Suprapubic skin (tissue), 4 donors: Measurements from ENCODE around the gene KCNK17.

Source experiments
- CTCF ChIP-seq, 2 donors: fragments of 200-600 bp in 1 of 2; fragments of 450-650 bp in 1 of 2; sonication (generic) in 1 of 2; IDR thresholded peaks; one replicate each; pipeline ENCODE4 v1.5.1; 2016 to 2019; ENCODE audit warnings: antibody characterized with exemption in 2 of 2, mild to moderate bottlenecking in 1 of 2, moderate library complexity in 1 of 2
- EP300 ChIP-seq: sonication (generic); formaldehyde crosslinking; IDR thresholded peaks from one replicate; pipeline ENCODE4 v1.6.1; 2017; ENCODE audit warnings: antibody characterized with exemption
- POLR2A ChIP-seq, 2 donors: fragments of 450-650 bp; IDR thresholded peaks; one replicate each; pipeline ENCODE4 v1.6.1; 2017; ENCODE audit warnings: antibody characterized with exemption in 2 of 2, mild to moderate bottlenecking in 2 of 2, moderate library complexity in 2 of 2
- POLR2AphosphoS5 ChIP-seq, 3 donors: sonication (generic); formaldehyde crosslinking; IDR thresholded peaks; one replicate each; pipeline ENCODE4 v1.6.1; 2017; ENCODE audit warnings: antibody characterized with exemption in 3 of 3

- TF ChIP-seq CTCF (IDR thresholded peaks at IDR 0.05) (no peak), POLR2A (IDR thresholded peaks at IDR 0.05) (no peak), EP300 (no peak), POLR2AphosphoS5 (IDR thresholded peaks at IDR 0.05) (no peak)
These were observed 24.2 kb upstream of the KCNK17 start for GRCh38 chr6:39338397-39338796.
